Activated CD8-positive, alpha-beta memory T cell treated with anti-CD3 and anti-CD28 coated beads, Interleukin-2, amount 50 U/mL, for 1 hour (primary cell): Measurements from ENCODE around the gene MAPK12.
A peak's percentile ranks its signal among the peaks of the same experiment; 100 is the strongest.

Source experiments
- DNase-seq: peaks from one replicate; pipeline ENCODE4 v3.0.0-alpha.2; 2020; ENCODE audit errors: extremely low read depth

MAPK12 gene

GRCh38 chr22:50252082-50253045, 9.1 kb downstream of the MAPK12 start:
- peak; percentile 43 for DNase-seq

- no peak for DNase-seq
Measured at GRCh38 chr22:50251477-50252081, 9.9 kb downstream of the MAPK12 start.

DNA sequence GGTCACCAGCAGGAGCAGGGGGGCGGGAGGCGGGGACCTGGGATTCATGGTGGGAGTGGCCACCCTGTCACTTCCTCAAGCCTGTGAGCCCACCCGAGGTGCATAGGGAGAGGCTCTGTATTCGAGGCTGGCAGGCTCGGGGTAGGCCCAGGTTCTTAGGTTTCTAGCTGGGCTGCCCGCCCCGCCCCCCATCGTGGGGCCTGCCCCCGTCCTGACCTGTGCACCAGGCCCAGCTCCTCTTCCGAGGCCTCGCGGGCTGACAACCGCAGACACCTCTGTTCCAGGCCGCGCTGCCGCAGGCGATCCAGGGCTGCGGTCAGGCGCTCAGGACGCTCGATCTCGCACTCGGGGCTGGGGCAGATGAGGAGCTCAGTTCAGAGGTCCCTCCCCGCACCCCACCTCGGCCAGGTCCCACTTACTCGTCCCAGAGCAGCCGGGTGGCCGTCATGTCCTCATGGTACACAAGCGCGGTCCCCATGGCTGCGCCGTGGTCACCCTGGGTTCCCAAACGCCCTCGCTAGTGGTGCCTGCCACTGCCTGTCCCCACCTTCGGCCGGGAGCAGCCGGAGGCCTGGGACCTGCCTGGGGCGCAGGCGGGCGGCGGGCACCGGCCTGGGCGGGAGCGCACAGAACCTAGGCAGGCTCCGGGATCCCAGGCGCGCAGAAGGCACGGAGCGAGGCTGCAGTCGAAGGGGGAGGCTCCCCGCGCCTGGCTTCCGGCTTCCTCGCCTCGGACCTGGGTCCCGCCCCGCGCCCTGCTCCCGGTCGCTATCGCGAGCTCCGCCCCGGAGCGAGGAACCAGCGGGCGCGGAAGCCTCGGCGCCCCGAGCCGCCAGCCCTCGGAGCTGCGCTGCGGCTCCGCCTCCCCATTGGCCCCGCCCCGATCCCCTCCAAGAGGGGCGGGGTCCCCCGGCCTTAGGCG, 10.7 kb downstream of the MAPK12 start, which contains the start of gene HDAC10:
Gene HDAC10 (minus strand): TSS at position 711 of the 922 bp plus-strand sequence. CDS start 233 bp downstream, at position 478.
- DNase-seq: no peak

DNA sequence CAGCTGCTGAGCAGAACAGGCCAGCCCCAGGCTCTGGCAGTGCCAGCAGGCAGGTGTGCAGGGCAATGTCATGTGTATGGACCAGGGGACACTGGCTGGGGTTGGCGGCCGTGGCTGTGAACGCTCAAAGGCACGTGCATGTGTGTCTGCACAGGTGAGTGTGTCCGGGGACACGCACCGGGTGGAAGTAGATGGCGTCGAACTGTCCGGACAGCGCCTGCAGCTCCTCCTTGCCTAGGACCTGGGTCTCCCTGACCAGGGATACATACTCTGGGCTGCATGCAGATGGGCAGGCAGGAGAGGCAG, 11.3 kb downstream of the MAPK12 start:
- no peak for DNase-seq

DNA sequence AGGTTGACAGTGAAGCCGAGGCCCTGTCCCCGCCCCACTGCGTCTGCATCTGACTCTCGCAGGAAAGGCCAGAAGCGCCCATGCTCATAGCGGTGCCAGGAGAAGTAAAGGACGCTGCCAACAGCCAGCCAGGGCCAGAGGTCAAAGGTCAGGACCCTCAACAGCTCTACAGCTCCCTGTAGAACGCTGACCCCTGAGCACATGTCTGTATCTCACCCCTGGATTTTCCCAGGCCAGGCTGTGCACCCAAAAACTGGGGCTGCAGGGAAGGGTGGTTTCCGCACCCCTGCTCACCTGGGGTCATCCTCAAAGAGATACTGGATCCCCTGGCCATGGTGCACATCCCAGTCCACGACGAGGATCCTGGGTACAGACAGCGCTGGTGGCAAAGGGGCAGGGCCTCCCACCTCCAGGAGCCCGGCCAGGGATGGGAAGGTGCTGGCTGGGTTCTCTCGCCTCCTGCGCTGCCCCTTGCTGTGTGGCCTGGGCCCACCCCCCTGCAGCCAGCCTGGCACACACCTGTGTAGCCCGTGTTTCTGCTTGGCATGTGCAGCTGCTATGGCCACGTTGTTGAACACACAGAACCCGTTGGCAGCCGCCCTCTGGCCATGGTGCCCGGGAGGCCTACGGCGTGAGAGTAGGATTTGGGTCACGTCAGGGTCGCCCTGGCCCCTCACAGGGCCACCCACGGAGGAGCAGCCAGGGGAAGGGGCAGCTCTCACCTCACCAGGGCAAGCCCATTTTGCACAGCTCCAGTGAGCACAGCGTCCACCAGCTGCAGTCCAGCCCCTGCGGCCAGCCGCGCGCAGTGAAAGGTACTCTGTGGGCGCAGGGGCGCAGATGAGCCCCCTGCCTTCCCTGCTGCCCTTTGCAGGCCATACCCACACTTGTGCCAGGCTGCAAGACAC, 11.9 kb downstream of the MAPK12 start:
- no peak for DNase-seq

GRCh38 chr22:50248196-50249081, 13.0 kb downstream of the MAPK12 start:
- DNase-seq: no peak

- no peak for DNase-seq
Measured at GRCh38 chr22:50247748-50248147, 13.7 kb downstream of the MAPK12 start.

- DNase-seq: no peak
Measured at GRCh38 chr22:50246242-50247175, 15.0 kb downstream of the MAPK12 start.

- no peak for DNase-seq
Measured at GRCh38 chr22:50245214-50246072, 16.0 kb downstream of the MAPK12 start.

- peak; percentile 64 for DNase-seq
Measured at GRCh38 chr22:50244420-50245213, 16.9 kb downstream of the MAPK12 start, which contains the start of gene TUBGCP6. Gene TUBGCP6, minus strand, starts transcription at chr22:50245023. Its CDS starts 564 bp downstream, at chr22:50244459.

DNA sequence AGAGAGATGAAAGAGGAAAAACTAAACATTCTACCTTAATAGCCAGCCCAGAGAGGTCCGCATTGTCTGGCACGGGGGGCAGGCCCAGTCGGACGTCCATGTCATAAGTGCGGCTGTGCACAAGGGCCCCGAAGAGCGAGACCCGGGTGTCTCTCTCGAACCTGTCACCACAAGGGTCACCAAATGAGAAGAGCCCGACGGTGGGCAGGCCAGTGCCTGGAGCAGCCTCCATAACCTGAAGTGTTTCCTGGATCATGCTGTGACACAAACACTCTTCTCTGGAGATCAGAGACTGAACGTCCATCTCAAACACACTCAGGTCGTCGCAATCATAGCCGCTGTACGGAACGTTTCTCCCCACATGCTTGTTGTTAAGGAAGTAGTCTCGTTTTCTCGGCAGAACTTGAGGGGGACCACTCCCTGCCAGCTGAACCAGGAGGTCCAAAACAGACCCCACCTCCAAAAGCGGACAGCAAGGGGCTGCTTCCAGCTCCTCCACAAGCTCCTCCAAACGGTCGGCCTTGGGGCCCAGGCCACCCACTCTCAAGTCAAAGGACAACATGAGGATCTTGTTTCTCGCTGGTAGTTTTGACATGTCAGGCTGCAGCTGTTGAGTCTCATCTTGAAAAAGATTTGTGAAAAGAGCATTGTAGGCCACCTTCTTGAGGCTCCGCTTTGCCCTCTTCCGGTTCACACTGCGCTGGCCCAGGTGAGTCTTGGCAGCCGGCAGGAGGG, 17.6 kb downstream of the MAPK12 start:
- DNase-seq: no peak

GRCh38 chr22:50242406-50242949, 19.0 kb downstream of the MAPK12 start:
- no peak for DNase-seq

GRCh38 chr22:50238755-50239154, 22.7 kb downstream of the MAPK12 start:
- no peak for DNase-seq

DNA sequence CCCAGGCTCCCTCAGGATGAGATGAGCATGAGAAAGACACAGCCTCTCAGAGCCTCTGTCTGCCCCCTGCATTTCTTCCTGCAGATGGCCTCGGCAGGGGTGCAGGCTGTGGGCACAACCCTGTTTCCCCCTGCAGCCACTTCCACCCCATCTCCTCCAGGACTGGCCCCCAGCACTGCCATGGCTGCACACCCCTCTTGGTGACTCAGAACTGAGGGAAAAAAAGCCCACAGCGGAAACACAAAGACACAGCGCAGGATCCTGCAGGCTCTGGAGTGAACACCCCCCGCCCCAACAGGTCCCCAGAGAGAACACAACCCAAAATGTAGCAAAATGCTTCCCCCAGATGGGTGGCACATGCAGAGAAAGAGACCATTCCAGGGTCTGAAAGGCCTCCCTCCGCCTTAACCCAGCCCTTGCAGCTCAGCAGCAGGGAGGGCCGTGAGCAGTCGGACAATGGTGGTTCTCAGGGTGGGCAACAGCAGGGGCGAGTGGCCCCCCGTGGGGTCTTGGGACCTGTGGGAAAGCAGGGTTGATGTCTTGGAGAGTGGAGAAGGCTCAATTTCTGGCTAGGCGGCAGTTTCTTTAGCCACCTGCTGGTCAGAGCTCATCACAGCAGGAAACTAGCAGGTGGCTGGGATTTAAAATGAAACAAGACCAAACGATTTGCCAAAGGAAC, 24.6 kb downstream of the MAPK12 start:
- DNase-seq: no peak

DNA sequence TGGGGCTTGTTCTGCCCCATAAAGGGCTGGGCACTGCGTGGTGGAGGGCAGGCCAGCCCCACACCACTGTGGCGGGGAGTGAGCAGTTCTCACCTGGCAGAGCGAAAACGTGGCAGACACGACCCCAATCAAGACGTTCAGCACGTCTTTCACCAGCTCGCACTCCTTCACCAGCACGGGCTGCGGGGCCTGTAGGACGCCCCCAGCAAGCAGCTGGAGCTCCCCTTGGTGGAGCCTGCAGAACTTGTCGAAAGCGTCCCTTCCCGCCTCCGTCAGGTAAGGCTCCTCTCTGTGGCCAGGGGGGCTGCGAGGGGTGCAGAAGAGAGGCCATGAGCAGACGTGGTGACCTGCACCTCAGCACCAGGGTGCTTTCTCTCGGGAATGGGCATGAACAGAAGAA, 28.3 kb downstream of the MAPK12 start:
- DNase-seq: no peak
